ENCODE measurements around the gene ZCCHC2. TPM values are rescaled to one million over a fixed set of nuclear protein-coding genes. Genes with fewer than 3 reads are reported as not detected.

The ZCCHC2 gene
- total and polyA plus RNA-seq, 2 of the 13 experiments (the other 11 are each of a cell fraction or from before 2014, with no cell fraction given), result 62.5 to 76.1 TPM

DNA sequence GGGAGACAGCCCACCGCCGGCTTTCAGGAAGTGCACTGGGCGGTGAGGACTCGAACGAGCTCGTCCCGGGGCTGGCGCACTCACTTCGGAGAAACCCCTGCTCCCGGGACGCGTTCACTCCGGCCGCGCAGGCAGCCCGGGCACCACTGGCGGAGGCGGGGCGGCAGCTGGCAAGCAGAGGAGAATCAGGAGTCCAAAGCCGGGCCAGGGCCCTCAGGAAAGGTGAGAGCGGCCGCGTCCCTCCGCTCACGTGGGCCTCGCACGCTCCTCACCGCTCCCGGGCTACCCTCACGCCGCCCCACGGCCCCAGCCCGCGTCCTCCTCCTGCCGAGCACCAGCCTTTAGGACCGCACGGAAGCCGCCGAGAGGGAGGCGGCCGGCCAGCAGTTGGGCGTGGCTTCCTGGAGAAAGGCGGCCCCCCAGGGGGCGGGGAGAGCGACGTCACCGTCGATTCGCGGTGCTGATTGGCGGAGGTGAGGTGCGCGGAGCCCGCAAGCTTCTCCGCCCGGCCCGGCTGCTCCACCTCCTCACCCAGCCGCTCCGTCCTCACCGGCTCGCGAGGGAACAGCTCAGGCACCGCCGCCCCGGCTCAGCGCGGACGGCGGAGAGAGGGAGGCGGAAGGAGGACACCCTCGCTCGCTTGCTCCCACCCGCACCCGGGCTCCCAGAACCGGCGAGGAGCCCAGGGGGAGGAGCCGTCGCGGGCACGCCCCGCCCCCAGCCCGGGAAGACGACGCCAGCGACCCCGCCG lies at the start of gene ZCCHC2 (continued):
- TF ChIP-seq ZNF557 (CRISPR knock-in tag; IDR thresholded peaks at IDR 0.05) (no peak), RELA (CRISPR knock-in tag; IDR thresholded peaks at IDR 0.05) (0 out of 2 replicates have a peak, but pooled peaks have one; percentile 30), ZNF235 (CRISPR knock-in tag; IDR thresholded peaks at IDR 0.05; ENCODE audit: borderline replicate concordance) (peak; percentile 91; the same call in 1 of the 2 replicates), MIXL1 (CRISPR knock-in tag; IDR thresholded peaks at IDR 0.05) (peak; percentile 82; the same call in 1 of the 2 replicates), ZNF574 (CRISPR knock-in tag; IDR thresholded peaks at IDR 0.05) (peak; percentile 86), DNMT3B (CRISPR knock-in tag; conservative IDR thresholded peaks at IDR 0.05) (peak; percentile 93), TBP (CRISPR knock-in tag; IDR thresholded peaks at IDR 0.05) (no peak), SRY (CRISPR knock-in tag; IDR thresholded peaks at IDR 0.05) (peak; percentile 81; the same call in 1 of the 2 replicates), ZMYM3 (CRISPR knock-in tag; IDR thresholded peaks at IDR 0.05) (peak; percentile 99), ZNF879 (CRISPR knock-in tag; IDR thresholded peaks at IDR 0.05) (no peak; the same call in none of the 2 replicates), MATR3 (CRISPR knock-in tag; IDR thresholded peaks at IDR 0.05) (no peak), NCOR1 (IDR thresholded peaks at IDR 0.05; ENCODE audit: borderline replicate concordance, low read length) (peak; percentile 22; the same call in 1 of the 2 replicates), MED8 (CRISPR knock-in tag; IDR thresholded peaks at IDR 0.05; ENCODE audit: insufficient replicate concordance) (peak; percentile 93), ZNF605 (CRISPR knock-in tag; IDR thresholded peaks at IDR 0.05) (peak; percentile 91), ZNF234 (CRISPR knock-in tag; conservative IDR thresholded peaks at IDR 0.05) (no peak), ZBTB42 (CRISPR knock-in tag; IDR thresholded peaks at IDR 0.05) (no peak), NR0B2 (CRISPR knock-in tag; IDR thresholded peaks at IDR 0.05) (peak; percentile 67; the same call in 1 of the 2 replicates), ZNF569 (CRISPR knock-in tag; IDR thresholded peaks at IDR 0.05; ENCODE audit: borderline replicate concordance) (no peak)
- TF ChIP-seq, protein P1, sequence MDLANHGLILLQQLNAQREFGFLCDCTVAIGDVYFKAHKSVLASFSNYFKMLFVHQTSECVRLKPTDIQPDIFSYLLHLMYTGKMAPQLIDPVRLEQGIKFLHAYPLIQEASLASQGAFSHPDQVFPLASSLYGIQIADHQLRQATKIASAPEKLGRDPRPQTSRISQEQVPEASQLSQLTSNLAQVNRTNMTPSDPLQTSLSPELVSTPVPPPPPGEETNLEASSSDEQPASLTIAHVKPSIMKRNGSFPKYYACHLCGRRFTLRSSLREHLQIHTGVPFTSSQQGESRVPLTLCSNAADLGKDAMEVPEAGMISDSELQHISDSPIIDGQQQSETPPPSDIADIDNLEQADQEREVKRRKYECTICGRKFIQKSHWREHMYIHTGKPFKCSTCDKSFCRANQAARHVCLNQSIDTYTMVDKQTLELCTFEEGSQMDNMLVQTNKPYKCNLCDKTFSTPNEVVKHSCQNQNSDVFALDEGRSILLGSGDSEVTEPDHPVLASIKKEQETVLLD (CRISPR knock-in tag; IDR thresholded peaks at IDR 0.05; ENCODE audit: low read depth), result peak; percentile 99
- TF ChIP-seq, protein P2, sequence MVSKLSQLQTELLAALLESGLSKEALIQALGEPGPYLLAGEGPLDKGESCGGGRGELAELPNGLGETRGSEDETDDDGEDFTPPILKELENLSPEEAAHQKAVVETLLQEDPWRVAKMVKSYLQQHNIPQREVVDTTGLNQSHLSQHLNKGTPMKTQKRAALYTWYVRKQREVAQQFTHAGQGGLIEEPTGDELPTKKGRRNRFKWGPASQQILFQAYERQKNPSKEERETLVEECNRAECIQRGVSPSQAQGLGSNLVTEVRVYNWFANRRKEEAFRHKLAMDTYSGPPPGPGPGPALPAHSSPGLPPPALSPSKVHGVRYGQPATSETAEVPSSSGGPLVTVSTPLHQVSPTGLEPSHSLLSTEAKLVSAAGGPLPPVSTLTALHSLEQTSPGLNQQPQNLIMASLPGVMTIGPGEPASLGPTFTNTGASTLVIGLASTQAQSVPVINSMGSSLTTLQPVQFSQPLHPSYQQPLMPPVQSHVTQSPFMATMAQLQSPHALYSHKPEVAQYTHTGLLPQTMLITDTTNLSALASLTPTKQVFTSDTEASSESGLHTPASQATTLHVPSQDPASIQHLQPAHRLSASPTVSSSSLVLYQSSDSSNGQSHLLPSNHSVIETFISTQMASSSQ (IDR thresholded peaks at IDR 0.05; ENCODE audit: low read depth), result no peak
- TF ChIP-seq, protein P2 (CRISPR knock-in tag; IDR thresholded peaks at IDR 0.05; ENCODE audit: borderline replicate concordance), result peak; percentile 89
